DND-41 (cell line): ENCODE data around the gene TWIST2.

Experiments used
- ATAC-seq: fragments of 200-7000 bp; cut with Tn5 transposase; 3 replicates; pipeline ENCODE4 v1.9.1; 2021; ENCODE audit warnings: low read depth; ENCODE audit not compliant: insufficient read depth
- DNase-seq: peaks from one replicate; pipeline ENCODE4 v3.0.0-alpha.2; 2020
- H2AFZ ChIP-seq: 2 replicates; pipeline ENCODE4 v1.6.0; 2012; ENCODE audit warnings: low read depth, low read length
- H3K27ac ChIP-seq: 2 replicates; pipeline ENCODE4 v1.5.1; 2012; ENCODE audit warnings: low read length, inconsistent platforms
- H3K27me3 ChIP-seq: fragments of 200-600 bp; sonication (generic); 2 replicates; pipeline ENCODE4 v1.6.0; 2012; ENCODE audit warnings: low read length, mild to moderate bottlenecking, inconsistent platforms; ENCODE audit not compliant: insufficient read depth, poor library complexity
- H3K36me3 ChIP-seq: 2 replicates; pipeline ENCODE4 v1.5.1; 2012; ENCODE audit warnings: low read length, inconsistent platforms; ENCODE audit not compliant: insufficient read depth
- H3K4me1 ChIP-seq: 2 replicates; pipeline ENCODE4 v1.5.1; 2012; ENCODE audit warnings: mild to moderate bottlenecking, low read length; ENCODE audit not compliant: insufficient read depth
- H3K4me2 ChIP-seq: 2 replicates; pipeline ENCODE4 v1.6.0; 2012; ENCODE audit warnings: mild to moderate bottlenecking, moderate library complexity, low read length, inconsistent platforms; ENCODE audit not compliant: insufficient read depth
- H3K4me3 ChIP-seq, 2 experiments: fragments of 200-600 bp in 1 of 2; shearing (Covaris generic) in 1 of 2; 2 replicates each; pipeline ENCODE4 v1.5.1; 2012 to 2016; ENCODE audit warnings: inconsistent platforms in 2 of 2, low read length in 2 of 2, mild to moderate bottlenecking in 2 of 2, low read depth in 1 of 2, moderate library complexity in 1 of 2
- H3K79me2 ChIP-seq: 2 replicates; pipeline ENCODE4 v1.6.0; 2012; ENCODE audit warnings: low read length, inconsistent platforms; ENCODE audit not compliant: insufficient read depth
- H3K9ac ChIP-seq: 2 replicates; pipeline ENCODE4 v1.6.0; 2012; ENCODE audit warnings: low read depth, mild to moderate bottlenecking, inconsistent platforms, low read length, moderate library complexity
- H3K9me3 ChIP-seq: 2 replicates; pipeline ENCODE4 v1.5.1; 2012; ENCODE audit warnings: low read length, moderate library complexity, mild to moderate bottlenecking, inconsistent platforms; ENCODE audit not compliant: insufficient read depth, severe bottlenecking
- H4K20me1 ChIP-seq: 2 replicates; pipeline ENCODE4 v1.6.0; 2012; ENCODE audit warnings: low read length; ENCODE audit not compliant: insufficient read depth
- EZH2 ChIP-seq: IDR thresholded peaks from 3 replicates; pipeline ENCODE4 v1.6.1; 2012; ENCODE audit warnings: borderline replicate concordance, low read depth, mild to moderate bottlenecking, moderate library complexity, low read length, inconsistent platforms; ENCODE audit not compliant: severe bottlenecking
- TF ChIP-seq, protein P1 (sequence below): IDR thresholded peaks from 2 replicates; pipeline ENCODE4 v1.5.1; 2012; ENCODE audit warnings: borderline replicate concordance, low read length, moderate library complexity, mild to moderate bottlenecking; ENCODE audit not compliant: poor library complexity, severe bottlenecking; ENCODE audit errors: extremely low read depth

The TWIST2 gene

DNA sequence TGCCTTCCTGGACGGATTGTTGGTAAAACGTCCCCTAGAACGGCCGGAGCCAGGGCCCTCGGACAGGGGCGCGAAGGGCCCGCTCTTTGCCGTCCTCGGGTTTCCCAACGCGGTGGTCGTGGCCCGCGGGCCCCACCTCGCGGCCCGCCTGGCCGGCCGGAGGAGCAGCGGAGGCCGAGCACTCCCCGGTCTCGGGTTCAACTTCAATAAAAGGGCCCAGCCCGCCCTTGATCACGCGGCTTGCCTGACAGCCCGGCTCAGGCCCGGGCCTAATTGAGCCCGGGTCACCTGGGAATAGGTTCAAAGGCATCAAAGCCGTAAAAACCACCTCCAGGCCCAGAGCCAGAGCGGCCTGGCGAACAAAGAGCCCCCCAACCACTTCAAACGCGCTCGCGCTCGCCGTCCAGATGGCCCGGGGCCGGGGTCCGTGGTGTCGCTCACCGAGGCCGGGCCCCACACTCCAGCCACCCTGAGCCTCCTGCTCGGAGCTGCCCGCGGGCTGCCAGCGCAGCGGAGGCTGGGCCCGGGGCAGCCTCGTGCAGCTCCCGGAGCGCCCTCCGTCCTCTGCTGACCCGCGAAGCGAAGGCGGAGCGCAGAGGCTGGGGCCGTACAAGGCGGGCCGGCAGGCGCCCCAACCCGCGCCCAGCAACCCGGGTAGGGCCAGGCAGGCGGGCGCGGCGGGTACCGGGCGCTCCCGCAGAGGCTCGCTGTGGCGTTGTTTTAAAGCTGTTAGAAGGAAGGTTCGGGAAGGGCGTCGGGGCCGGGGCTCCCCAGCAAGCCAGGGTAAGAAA, 1.1 kb upstream of the TWIST2 start:
- Histone ChIP-seq H4K20me1 (no peaks in the 10 kb centered on the region), H3K4me3 (no peak overlapping the region), H3K9me3 (no peaks in the 10 kb centered on the region), H3K27me3 (peaks cover 7% of the 10 kb centered on the region), H3K27ac (no peak overlapping the region), H3K4me2 (no peak overlapping the region), H2AFZ (no peak overlapping the region), H3K36me3 (no peaks in the 10 kb centered on the region), H3K9ac (no peak overlapping the region), H3K79me2 (no peaks in the 10 kb centered on the region), H3K4me1 (no peaks in the 10 kb centered on the region)
- no peak for ATAC-seq
- no peak for TF ChIP-seq EZH2
- TF ChIP-seq, protein P1, sequence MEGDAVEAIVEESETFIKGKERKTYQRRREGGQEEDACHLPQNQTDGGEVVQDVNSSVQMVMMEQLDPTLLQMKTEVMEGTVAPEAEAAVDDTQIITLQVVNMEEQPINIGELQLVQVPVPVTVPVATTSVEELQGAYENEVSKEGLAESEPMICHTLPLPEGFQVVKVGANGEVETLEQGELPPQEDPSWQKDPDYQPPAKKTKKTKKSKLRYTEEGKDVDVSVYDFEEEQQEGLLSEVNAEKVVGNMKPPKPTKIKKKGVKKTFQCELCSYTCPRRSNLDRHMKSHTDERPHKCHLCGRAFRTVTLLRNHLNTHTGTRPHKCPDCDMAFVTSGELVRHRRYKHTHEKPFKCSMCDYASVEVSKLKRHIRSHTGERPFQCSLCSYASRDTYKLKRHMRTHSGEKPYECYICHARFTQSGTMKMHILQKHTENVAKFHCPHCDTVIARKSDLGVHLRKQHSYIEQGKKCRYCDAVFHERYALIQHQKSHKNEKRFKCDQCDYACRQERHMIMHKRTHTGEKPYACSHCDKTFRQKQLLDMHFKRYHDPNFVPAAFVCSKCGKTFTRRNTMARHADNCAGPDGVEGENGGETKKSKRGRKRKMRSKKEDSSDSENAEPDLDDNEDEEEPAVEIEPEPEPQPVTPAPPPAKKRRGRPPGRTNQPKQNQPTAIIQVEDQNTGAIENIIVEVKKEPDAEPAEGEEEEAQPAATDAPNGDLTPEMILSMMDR: no peak
- no peak for DNase-seq

DNA sequence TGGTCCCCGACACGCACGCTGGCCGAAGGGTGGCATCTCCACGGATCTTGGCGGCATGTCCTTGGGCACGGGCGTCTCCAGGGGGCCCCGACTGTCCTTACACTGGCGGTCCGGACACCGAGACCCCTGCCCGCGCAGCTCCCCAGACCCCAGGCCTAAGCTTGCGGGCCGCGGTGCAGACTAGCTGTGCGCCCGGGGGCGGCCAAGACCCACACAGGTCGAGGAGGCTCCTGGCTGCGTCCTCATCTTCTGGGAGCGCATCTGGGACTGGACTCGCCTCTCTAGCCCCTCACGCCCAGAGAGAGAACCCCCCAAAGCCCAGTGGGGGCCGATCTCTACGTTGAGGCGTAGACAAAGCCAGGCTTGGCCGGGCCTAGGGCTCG, 475 bp upstream of the TWIST2 start:
- H3K27ac ChIP-seq: no peak overlapping the region
- H3K79me2 ChIP-seq: no peaks in the 10 kb centered on the region
- no peak for TF ChIP-seq EZH2
- TF ChIP-seq, protein P1: no peak
- no peak overlapping the region for H3K4me2 ChIP-seq
- H3K9ac ChIP-seq: no peak overlapping the region
- H2AFZ ChIP-seq: no peak overlapping the region
- H3K9me3 ChIP-seq: no peaks in the 10 kb centered on the region
- no peak overlapping the region for H3K4me3 ChIP-seq
- DNase-seq (no peak), ATAC-seq (no peak)
- H4K20me1 ChIP-seq: no peaks in the 10 kb centered on the region
- H3K36me3 ChIP-seq: no peaks in the 10 kb centered on the region
- H3K27me3 ChIP-seq: peaks cover 7% of the 10 kb centered on the region
- H3K4me1 ChIP-seq: no peaks in the 10 kb centered on the region

DNA sequence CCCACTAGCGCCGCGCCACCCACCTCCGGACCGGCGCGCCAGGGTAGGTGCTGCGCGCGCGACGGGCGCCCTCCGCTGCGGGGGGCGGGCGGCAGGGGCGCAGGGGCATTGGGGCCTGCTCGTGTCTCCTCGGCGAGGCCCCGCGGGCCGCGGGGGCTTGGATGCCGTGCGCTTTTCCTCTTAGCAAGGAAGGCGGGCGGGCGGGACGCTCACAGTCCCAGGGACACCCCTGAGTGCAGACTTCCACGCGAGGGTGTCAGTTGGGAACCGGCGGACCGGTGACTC, 748 bp downstream of the TWIST2 start:
- Histone ChIP-seq H3K4me2 (no peak overlapping the region), H3K4me1 (no peaks in the 10 kb centered on the region), H4K20me1 (no peaks in the 10 kb centered on the region), H3K36me3 (no peaks in the 10 kb centered on the region), H3K27me3 (peaks cover 7% of the 10 kb centered on the region), H2AFZ (no peak overlapping the region), H3K4me3 (no peak overlapping the region), H3K79me2 (no peaks in the 10 kb centered on the region), H3K9ac (no peak overlapping the region), H3K27ac (no peak overlapping the region), H3K9me3 (no peaks in the 10 kb centered on the region)
- ATAC-seq (no peak), DNase-seq (no peak)
- TF ChIP-seq EZH2: no peak
- TF ChIP-seq, protein P1: no peak
